GM12891 (cell line): ENCODE results near the gene ITSN1.

ENCODE experiments used
- POLR2A ChIP-seq: IDR thresholded peaks from 2 replicates; pipeline ENCODE4 v1.6.1; 2011; ENCODE audit warnings: low read depth, low read length, control low read depth
- POLR2AphosphoS5 ChIP-seq: IDR thresholded peaks from 2 replicates; pipeline ENCODE4 v1.6.1; 2011; ENCODE audit warnings: low read depth, low read length, control low read depth
- POU2F2 ChIP-seq: IDR thresholded peaks from 2 replicates; pipeline ENCODE4 v1.6.1; 2011; ENCODE audit warnings: low read depth, mild to moderate bottlenecking, control low read depth, low read length, moderate library complexity
- SPI1 ChIP-seq: IDR thresholded peaks from 2 replicates; pipeline ENCODE4 v1.6.1; 2011; ENCODE audit warnings: low read depth, low read length, control low read depth
- TAF1 ChIP-seq: IDR thresholded peaks from 2 replicates; pipeline ENCODE4 v1.6.1; 2011; ENCODE audit warnings: low read depth, low read length, control low read depth

- TF ChIP-seq POLR2AphosphoS5 (no peak), POLR2A (no peak), TAF1 (no peak), SPI1 (no peak), POU2F2 (no peak)
Measured at GRCh38 chr21:33666153-33666552, 23.9 kb downstream of the ITSN1 start.
